H1 (cell line): ENCODE measurements around the gene PRLHR. TPM values are rescaled to one million over a fixed set of nuclear protein-coding genes. Genes with fewer than 3 reads are reported as not detected.

Experiments used
- EZH2 ChIP-seq: fragments of 200-600 bp; sonication (generic); IDR thresholded peaks from 2 replicates; pipeline ENCODE4 v1.7.1; 2012; ENCODE audit warnings: low read depth, mild to moderate bottlenecking, moderate library complexity, low read length, inconsistent platforms; ENCODE audit not compliant: severe bottlenecking
- HDAC6 ChIP-seq: IDR thresholded peaks from one replicate; pipeline ENCODE4 v1.7.1; 2012; ENCODE audit warnings: low read depth, mild to moderate bottlenecking, inconsistent platforms, low read length, moderate library complexity
- POU5F1 ChIP-seq: IDR thresholded peaks from 2 replicates; pipeline ENCODE4 v1.6.1; 2011; ENCODE audit warnings: low read depth, mild to moderate bottlenecking, low read length, moderate library complexity
- TCF12 ChIP-seq: IDR thresholded peaks from 2 replicates; pipeline ENCODE4 v1.6.1; 2011; ENCODE audit warnings: low read depth, mild to moderate bottlenecking, low read length
- polyA plus RNA-seq, 7 experiments: library from polyadenylated mRNA; depleted of rRNA in 3 of 7; stranded (reverse) in 5 of 7; unstranded in 2 of 7; fragments of >200 nt in 5 of 7; fragments of 200-250 nt in 2 of 7; gene quantifications; 1 replicate in 5 of 7; 2 replicates in 1 of 7; 4 replicates in 1 of 7; pipeline versions ENCODE4 v1.2.1 to v1.2.3, GENCODE V29; 2011 to 2013; ENCODE audit warnings: missing spikeins in 2 of 7, mixed read lengths in 2 of 7
- total RNA-seq: library from RNA; stranded (reverse); fragmentation: NEBNext Ultra II Directional; extraction: Animal tissue kit (Norgen Biotek cat#: 25700); gene quantifications from 2 replicates; pipeline ENCODE4 v1.2.1, GENCODE V29; 2021
- TF ChIP-seq, protein P1 (sequence below): IDR thresholded peaks from 2 replicates; pipeline ENCODE4 v1.6.1; 2012; ENCODE audit warnings: low read length, inconsistent platforms

PRLHR gene
- total and polyA plus RNA-seq, 2 of the 8 experiments (the other 6 are each of a cell fraction or from before 2014, with no cell fraction given) = not detected

GRCh38 chr10:118564114-118564513, 31.3 kb downstream of the PRLHR start (continued):
- TF ChIP-seq HDAC6 (no peak), POU5F1 (no peak), EZH2 (no peak), TCF12 (no peak)
- TF ChIP-seq, protein P1, sequence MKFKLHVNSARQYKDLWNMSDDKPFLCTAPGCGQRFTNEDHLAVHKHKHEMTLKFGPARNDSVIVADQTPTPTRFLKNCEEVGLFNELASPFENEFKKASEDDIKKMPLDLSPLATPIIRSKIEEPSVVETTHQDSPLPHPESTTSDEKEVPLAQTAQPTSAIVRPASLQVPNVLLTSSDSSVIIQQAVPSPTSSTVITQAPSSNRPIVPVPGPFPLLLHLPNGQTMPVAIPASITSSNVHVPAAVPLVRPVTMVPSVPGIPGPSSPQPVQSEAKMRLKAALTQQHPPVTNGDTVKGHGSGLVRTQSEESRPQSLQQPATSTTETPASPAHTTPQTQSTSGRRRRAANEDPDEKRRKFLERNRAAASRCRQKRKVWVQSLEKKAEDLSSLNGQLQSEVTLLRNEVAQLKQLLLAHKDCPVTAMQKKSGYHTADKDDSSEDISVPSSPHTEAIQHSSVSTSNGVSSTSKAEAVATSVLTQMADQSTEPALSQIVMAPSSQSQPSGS = no peak
